ENCODE data around the gene ACTRT2.

Gene ACTRT2

GRCh38 chr1:3021233-3021671 lies at the start of gene ACTRT2:
ACTRT2 (plus strand) TSS chr1:3021467; CDS start chr1:3021687, 220 bp downstream.
- no peaks in the 10 kb centered on the region; the same call in 1 of the 2 replicates for H4K20me1 ChIP-seq (ENCODE audit: insufficient read depth, low read length)
- no peaks in the 10 kb centered on the region for H3K79me2 ChIP-seq (ENCODE audit: low read length)
- H3K36me3 ChIP-seq (replicated peaks; ENCODE audit: insufficient read depth, low read length), result no peaks in the 10 kb centered on the region
- TF ChIP-seq EZH2 (optimal IDR thresholded peaks at IDR 0.05; ENCODE audit: low read depth, low read length) (no peak), EZH2phosphoT487 (IDR thresholded peaks at IDR 0.05; ENCODE audit: low read length) (no peak), CTCF (IDR thresholded peaks at IDR 0.05; ENCODE audit: low read length) (no peak)
- H3K9me2 ChIP-seq (replicated peaks; ENCODE audit: insufficient read depth, low read length), result no peaks in the 10 kb centered on the region
- H3K4me2 ChIP-seq (ENCODE audit: low read depth, low read length), result no peak within 1 kb of the TSS
- no peak for DNase-seq
- no peaks in the 10 kb centered on the region for H3K9me3 ChIP-seq (replicated peaks; ENCODE audit: insufficient read depth, low read length)
- peaks cover 77% of the 10 kb centered on the region for H3K27me3 ChIP-seq (replicated peaks; ENCODE audit: insufficient read depth, low read length)
- H3K9ac ChIP-seq (ENCODE audit: low read length), result no peak within 1 kb of the TSS
- H3K27ac ChIP-seq (ENCODE audit: low read length), result no peak within 1 kb of the TSS
- H2AFZ ChIP-seq (ENCODE audit: low read length), result no peak within 1 kb of the TSS
- no peaks in the 10 kb centered on the region for H3K4me1 ChIP-seq (ENCODE audit: low read length)
- no peaks in the 10 kb centered on the region for H3F3A ChIP-seq (ENCODE audit: insufficient read depth, low read length)
- H3K4me3 ChIP-seq (ENCODE audit: low read length), result no peak within 1 kb of the TSS

GRCh38 chr1:2971609-2972008 lies 49.7 kb upstream of the ACTRT2 start:
- Histone ChIP-seq H3K9me2 (replicated peaks; ENCODE audit: insufficient read depth, low read length) (no peaks in the 10 kb centered on the region), H3K79me2 (ENCODE audit: low read length) (no peaks in the 10 kb centered on the region), H3K4me1 (ENCODE audit: low read length) (no peaks in the 10 kb centered on the region), H3K9ac (ENCODE audit: low read length) (no peak overlapping the region), H3K27me3 (replicated peaks; ENCODE audit: insufficient read depth, low read length) (peaks cover 41% of the 10 kb centered on the region), H2AFZ (ENCODE audit: low read length) (no peak overlapping the region), H3K36me3 (replicated peaks; ENCODE audit: insufficient read depth, low read length) (no peaks in the 10 kb centered on the region), H3K4me2 (ENCODE audit: low read depth, low read length) (no peak overlapping the region), H3F3A (ENCODE audit: insufficient read depth, low read length) (no peaks in the 10 kb centered on the region), H3K9me3 (replicated peaks; ENCODE audit: insufficient read depth, low read length) (no peaks in the 10 kb centered on the region), H3K4me3 (ENCODE audit: low read length) (no peak overlapping the region), H4K20me1 (ENCODE audit: insufficient read depth, low read length) (no peaks in the 10 kb centered on the region), H3K27ac (ENCODE audit: low read length) (no peak overlapping the region)
- DNase-seq, result no peak
- TF ChIP-seq EZH2phosphoT487 (IDR thresholded peaks at IDR 0.05; ENCODE audit: low read length), result no peak
- no peak for TF ChIP-seq CTCF (IDR thresholded peaks at IDR 0.05; ENCODE audit: low read length)
- no peak for TF ChIP-seq EZH2 (optimal IDR thresholded peaks at IDR 0.05; ENCODE audit: low read depth, low read length)

- no peaks in the 10 kb centered on the region for H3K9me2 ChIP-seq (replicated peaks; ENCODE audit: insufficient read depth, low read length)
- no peaks in the 10 kb centered on the region for H3F3A ChIP-seq (ENCODE audit: insufficient read depth, low read length)
- H3K4me2 ChIP-seq (ENCODE audit: low read depth, low read length), result no peak overlapping the region
- H3K36me3 ChIP-seq (replicated peaks; ENCODE audit: insufficient read depth, low read length), result no peaks in the 10 kb centered on the region
- no peaks in the 10 kb centered on the region for H3K4me1 ChIP-seq (ENCODE audit: low read length)
- H3K27ac ChIP-seq (ENCODE audit: low read length), result no peak overlapping the region
- H3K9me3 ChIP-seq (replicated peaks; ENCODE audit: insufficient read depth, low read length), result no peaks in the 10 kb centered on the region
- H3K79me2 ChIP-seq (ENCODE audit: low read length), result no peaks in the 10 kb centered on the region
- no peak overlapping the region for H3K9ac ChIP-seq (ENCODE audit: low read length)
- TF ChIP-seq CTCF (IDR thresholded peaks at IDR 0.05; ENCODE audit: low read length), result no peak
- no peak for TF ChIP-seq EZH2phosphoT487 (IDR thresholded peaks at IDR 0.05; ENCODE audit: low read length)
- no peak for TF ChIP-seq EZH2 (optimal IDR thresholded peaks at IDR 0.05; ENCODE audit: low read depth, low read length)
- H3K4me3 ChIP-seq (ENCODE audit: low read length), result no peak overlapping the region
- DNase-seq, result no peak
- H3K27me3 ChIP-seq (replicated peaks; ENCODE audit: insufficient read depth, low read length), result peaks cover 35% of the 10 kb centered on the region
- H4K20me1 ChIP-seq (ENCODE audit: insufficient read depth, low read length), result no peaks in the 10 kb centered on the region
- H2AFZ ChIP-seq (ENCODE audit: low read length), result no peak overlapping the region
Observed at GRCh38 chr1:2972011-2972878, 49.0 kb upstream of the ACTRT2 start.
